Esophagus muscularis mucosa (tissue), 4 donors: ENCODE data around the gene OSBPL1A. TPM values are rescaled to one million over a fixed set of nuclear protein-coding genes. Genes with fewer than 3 reads are reported as not detected.

Source experiments
- DNase-seq: peaks from one replicate; pipeline ENCODE4 v3.0.0-alpha.2; 2017; ENCODE audit errors: extremely low spot score
- H3K27ac ChIP-seq, 4 donors: fragments of 200-600 bp; sonication (generic); replicated peaks in 1 of 4; 1 replicate in 3 of 4; 2 replicates in 1 of 4; pipeline ENCODE4 v1.5.1; 2016 to 2019; ENCODE audit warnings: mild to moderate bottlenecking in 1 of 4
- H3K27me3 ChIP-seq, 4 donors: fragments of 200-600 bp; sonication (generic); one replicate each; pipeline versions ENCODE4 v1.5.1 to v1.6.0; 2016 to 2019
- H3K36me3 ChIP-seq, 4 donors: fragments of 200-600 bp; sonication (generic); one replicate each; pipeline ENCODE4 v1.5.1; 2016 to 2019
- H3K4me1 ChIP-seq, 4 donors: fragments of 200-600 bp; sonication (generic); one replicate each; pipeline ENCODE4 v1.5.1; 2016 to 2019
- H3K4me3 ChIP-seq, 4 donors: fragments of 200-600 bp; sonication (generic); 1 replicate in 2 of 4; 2 replicates in 2 of 4; pipeline ENCODE4 v1.5.1; 2016 to 2019; ENCODE audit warnings: mild to moderate bottlenecking in 4 of 4, moderate library complexity in 1 of 4
- H3K9me3 ChIP-seq, 4 donors: fragments of 200-600 bp; sonication (generic); 1 replicate in 3 of 4; 2 replicates in 1 of 4; pipeline ENCODE4 v1.5.1; 2016 to 2019
- CTCF ChIP-seq, 3 experiments: fragments of 200-600 bp in 2 of 3; fragments of 450-650 bp in 1 of 3; sonication (generic) in 2 of 3; IDR thresholded peaks; one replicate each; pipeline ENCODE4 v1.5.1; 2017 to 2019; ENCODE audit warnings: antibody characterized with exemption in 3 of 3, mild to moderate bottlenecking in 2 of 3, moderate library complexity in 1 of 3
- EP300 ChIP-seq: sonication (generic); formaldehyde crosslinking; IDR thresholded peaks from one replicate; pipeline ENCODE4 v1.6.1; 2017; ENCODE audit warnings: antibody characterized with exemption
- POLR2A ChIP-seq: fragments of 450-650 bp; IDR thresholded peaks from one replicate; pipeline ENCODE4 v1.6.1; 2017; ENCODE audit warnings: antibody characterized with exemption, moderate library complexity, mild to moderate bottlenecking, low read depth
- POLR2AphosphoS5 ChIP-seq, 2 donors: sonication (generic); formaldehyde crosslinking; IDR thresholded peaks; one replicate each; pipeline ENCODE4 v1.6.1; 2017; ENCODE audit warnings: antibody characterized with exemption in 2 of 2
- WGBS: methylation state at CpG from one replicate; pipeline ENCODE4 v1.1.5; 2018; 5-methylcytosine and 5-hydroxymethylcytosine counted together
- intact Hi-C: fragments of 100-400 bp; cut with DNase I; formaldehyde crosslinking; loops from one replicate; pipeline ENCODE4 v1.15.1; 2023
- total RNA-seq, 4 donors: library from RNA; depleted of rRNA; stranded (reverse); fragments of >200 nt; gene quantifications; one replicate each; pipeline versions ENCODE4 v1.1.0 to v1.2.1, GENCODE V29; 2016

OSBPL1A gene
- total RNA-seq, result 100 to 1,000 TPM in 2 of 4 donors, 10 to 100 TPM in 2; 78.2 to 126 (median 101) TPM

DNA sequence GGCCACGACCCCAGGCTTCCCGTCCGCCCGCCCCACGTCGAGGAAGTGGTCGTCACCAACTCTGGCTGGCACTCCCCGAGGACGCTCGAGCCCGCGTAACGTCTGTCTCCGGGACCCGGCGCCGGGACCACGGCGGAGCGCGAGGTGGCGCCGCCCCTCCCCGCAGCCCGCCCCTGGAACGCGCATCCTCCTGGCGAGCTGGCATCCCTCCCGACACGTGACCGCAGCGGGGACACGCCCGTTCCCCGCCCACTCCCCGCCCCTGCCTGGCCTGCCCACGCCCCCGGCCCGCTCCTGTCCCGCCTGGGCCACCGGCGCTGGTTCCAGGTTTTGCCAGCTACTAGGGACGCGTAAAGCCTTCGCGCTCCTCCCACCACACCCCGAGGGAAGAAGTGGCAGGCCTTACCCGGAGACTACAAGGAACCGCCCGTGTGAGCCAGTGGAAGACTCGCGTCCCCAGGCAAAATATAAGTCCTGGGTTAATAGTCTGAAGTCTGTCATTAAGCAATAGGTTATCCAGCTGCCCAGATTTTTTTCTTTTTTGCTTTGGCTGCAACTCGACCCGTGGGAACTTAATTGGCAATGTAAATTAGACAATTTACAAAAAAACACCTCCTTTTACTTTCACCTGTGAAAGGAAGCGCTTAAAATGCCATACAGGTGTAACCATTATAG is at the start of gene OSBPL1A:
OSBPL1A (minus strand) TSS at position 131 of the 675 bp plus-strand sequence. CDS start 20,291 bp downstream, outside the sequence.
- Histone ChIP-seq H3K27ac (peak within 1 kb of the TSS; percentile 78 to 90 (median 86)), H3K4me1 (peaks cover 6 to 16% (median 14%) of the 10 kb centered on the region in 4 donors), H3K27me3 (no peaks in the 10 kb centered on the region), H3K9me3 (no peaks in the 10 kb centered on the region), H3K4me3 (peak within 1 kb of the TSS; percentile 74 to 88 (median 76)), H3K36me3 (no peaks in the 10 kb centered on the region)
- WGBS, result 25% methylated on average over 5 of the region's 55 CpGs
- DNase-seq, result peak; percentile 96
- TF ChIP-seq POLR2A, result peak; percentile 20
- TF ChIP-seq EP300, result no peak
- TF ChIP-seq POLR2AphosphoS5 (IDR thresholded peaks at IDR 0.05), result peak; percentile 82
- intact Hi-C loops, result no loop called here

- no peaks in the 10 kb centered on the region for H3K9me3 ChIP-seq
- no peak overlapping the region for H3K4me3 ChIP-seq
- 86% methylated on average over 1 of the region's 1 CpG for WGBS
- H3K4me1 ChIP-seq, result no peaks in the 10 kb centered on the region
- H3K27me3 ChIP-seq, result no peaks in the 10 kb centered on the region
- intact Hi-C loops, result no loop called here
- no peak overlapping the region for H3K27ac ChIP-seq
- TF ChIP-seq POLR2A (no peak), EP300 (no peak), CTCF (IDR thresholded peaks at IDR 0.05) (no peak)
- H3K36me3 ChIP-seq, result peaks cover 33 to 88% (median 59%) of the 10 kb centered on the region in 4 donors
- no peak for DNase-seq
Measured at GRCh38 chr18:24446953-24447538, 49.4 kb upstream of the OSBPL1A start.

DNA sequence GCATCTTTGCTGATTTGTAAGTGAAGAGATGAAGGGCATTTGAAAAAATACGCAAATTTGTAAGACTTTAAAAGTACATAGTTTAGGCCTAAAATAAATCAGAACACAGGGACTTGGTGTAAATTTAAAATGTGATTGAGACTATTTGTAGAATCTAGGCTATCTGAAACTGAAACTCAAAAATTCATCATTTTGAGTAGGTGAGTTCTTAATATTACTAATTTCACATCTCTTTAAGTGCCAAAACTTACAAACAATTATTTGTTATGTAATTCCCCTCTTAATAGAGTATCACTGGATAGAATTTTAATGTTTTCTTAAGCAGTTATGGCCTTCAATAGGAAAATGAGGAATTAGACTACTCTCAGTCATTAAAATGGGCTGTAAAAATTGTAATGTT is 48.8 kb upstream of the OSBPL1A start:
- H3K36me3 ChIP-seq, result peaks cover 39 to 88% (median 61%) of the 10 kb centered on the region in 4 donors
- H3K27me3 ChIP-seq, result no peaks in the 10 kb centered on the region
- H3K4me1 ChIP-seq, result no peaks in the 10 kb centered on the region
- TF ChIP-seq POLR2AphosphoS5 (IDR thresholded peaks at IDR 0.05), result no peak
- no peak for TF ChIP-seq POLR2A
- TF ChIP-seq EP300, result no peak
- TF ChIP-seq CTCF (IDR thresholded peaks at IDR 0.05), result no peak
- intact Hi-C loops, result no loop called here
- H3K9me3 ChIP-seq, result no peaks in the 10 kb centered on the region
- no peak overlapping the region for H3K27ac ChIP-seq
- DNase-seq, result no peak
- WGBS, result 100% methylated on average over 1 of the region's 1 CpG
- H3K4me3 ChIP-seq, result no peak overlapping the region

- TF ChIP-seq POLR2AphosphoS5 (IDR thresholded peaks at IDR 0.05) (no peak), CTCF (IDR thresholded peaks at IDR 0.05) (no peak), POLR2A (no peak)
Measured at GRCh38 chr18:24443870-24444269, 46.2 kb upstream of the OSBPL1A start.

DNA sequence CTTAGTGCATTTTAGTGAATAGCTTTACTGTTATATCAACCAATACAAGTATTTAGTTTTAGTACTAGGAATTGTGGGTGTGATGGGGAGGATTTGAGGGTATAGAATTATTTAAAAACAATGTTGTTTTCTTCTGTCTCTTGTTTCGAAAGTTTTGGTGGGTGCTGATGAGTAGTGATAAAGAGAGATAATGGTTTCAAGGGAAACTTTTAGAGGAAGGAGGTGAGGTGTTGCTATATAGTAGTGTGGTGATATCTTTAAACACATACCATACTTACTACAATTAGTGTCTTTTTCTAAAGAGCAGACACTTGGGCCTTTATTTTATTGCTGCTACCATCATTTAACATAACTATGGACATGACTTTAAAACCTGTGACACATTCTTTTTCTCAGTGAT is 39.3 kb upstream of the OSBPL1A start:
- TF ChIP-seq POLR2A (no peak), EP300 (no peak), CTCF (IDR thresholded peaks at IDR 0.05) (no peak), POLR2AphosphoS5 (IDR thresholded peaks at IDR 0.05) (no peak)
- WGBS, result 92% methylated on average over 1 of the region's 1 CpG
- no peak for DNase-seq
- H3K4me1 ChIP-seq, result no peaks in the 10 kb centered on the region
- no peak overlapping the region for H3K27ac ChIP-seq
- no peaks in the 10 kb centered on the region for H3K27me3 ChIP-seq
- intact Hi-C loops, result no loop called here
- no peaks in the 10 kb centered on the region for H3K9me3 ChIP-seq
- no peak overlapping the region for H3K4me3 ChIP-seq
- H3K36me3 ChIP-seq, result peaks cover 12 to 69% (median 28%) of the 10 kb centered on the region in 4 donors

More at GRCh38 chr18:24443870-24444269, 46.2 kb upstream of the OSBPL1A start:
- WGBS, result 68% methylated on average over 2 of the region's 2 CpGs
- Histone ChIP-seq H3K4me1 (no peaks in the 10 kb centered on the region), H3K9me3 (no peaks in the 10 kb centered on the region), H3K27me3 (no peaks in the 10 kb centered on the region), H3K36me3 (peaks cover 40 to 81% (median 54%) of the 10 kb centered on the region in 4 donors), H3K4me3 (no peak overlapping the region), H3K27ac (no peak overlapping the region)
- DNase-seq, result no peak
- intact Hi-C loops, result no loop called here
